NK-92 treated with Interleukin-12 subunit alpha and Interleukin-12 subunit beta, amount 100 ng/mL, for 24 hours (cell line): ENCODE measurements around the gene ZNF100.
"Not testable (repeated sequence)": the region's sequence is repeated elsewhere in the genome, so short reads cannot be mapped to it uniquely, and the experiment has no call there.

Experiments used
- DNase-seq: peaks from one replicate; lab custom pipeline; 2025; lab: John Stamatoyannopoulos, UW

ZNF100 gene

GRCh38 chr19:21704320-21704719, 63.1 kb downstream of the ZNF100 start:
- no peak for DNase-seq

- no peak for DNase-seq
Observed at GRCh38 chr19:21699197-21699596, 68.2 kb downstream of the ZNF100 start.

DNA sequence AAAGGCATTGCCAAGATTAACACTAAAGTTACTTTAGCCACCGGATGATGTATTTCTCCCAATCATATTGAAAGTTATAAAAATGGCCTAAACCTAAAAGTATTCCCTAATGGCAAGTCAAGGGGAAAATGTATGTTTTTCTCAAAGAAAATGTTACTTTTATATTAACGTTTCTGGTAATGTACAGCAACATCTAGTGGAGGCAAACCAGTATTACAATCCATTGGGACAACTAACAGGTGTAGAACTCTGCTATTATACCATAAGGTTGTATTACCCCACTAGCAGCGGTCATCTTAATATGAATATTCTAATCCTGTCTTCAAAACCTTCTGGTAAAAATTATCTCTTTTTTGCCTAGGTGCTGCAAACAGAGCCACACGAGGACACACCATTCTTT, 69.2 kb downstream of the ZNF100 start:
- DNase-seq = no peak

- no peak for DNase-seq
Observed at GRCh38 chr19:21697698-21698097, 69.7 kb downstream of the ZNF100 start.

- no peak for DNase-seq
Observed at GRCh38 chr19:21694171-21694906, 73.0 kb downstream of the ZNF100 start.

- no peak for DNase-seq
Observed at GRCh38 chr19:21693399-21693798, 74.0 kb downstream of the ZNF100 start.

DNA sequence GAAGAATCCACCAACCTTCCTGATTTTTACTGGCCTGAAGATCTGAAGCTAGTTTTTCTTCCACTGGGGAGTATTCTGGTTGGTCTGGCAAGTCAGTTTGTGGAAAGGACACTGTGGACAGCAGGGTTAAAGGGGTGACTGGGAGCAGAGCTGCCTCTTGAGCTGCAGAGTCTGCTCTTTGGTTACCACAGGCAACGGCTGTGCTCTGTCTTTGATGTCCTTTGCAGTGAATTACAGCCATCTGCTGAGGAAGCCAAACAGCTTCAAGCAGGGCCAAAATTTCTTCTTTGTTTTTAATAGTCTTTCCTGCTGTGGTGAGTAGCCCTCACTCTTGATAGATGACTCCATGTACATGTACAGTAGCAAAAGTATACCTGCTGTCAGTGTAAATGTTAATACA, 75.7 kb downstream of the ZNF100 start:
- no peak for DNase-seq

- DNase-seq = no peak
Observed at GRCh38 chr19:21688464-21688863, 78.9 kb downstream of the ZNF100 start.

DNA sequence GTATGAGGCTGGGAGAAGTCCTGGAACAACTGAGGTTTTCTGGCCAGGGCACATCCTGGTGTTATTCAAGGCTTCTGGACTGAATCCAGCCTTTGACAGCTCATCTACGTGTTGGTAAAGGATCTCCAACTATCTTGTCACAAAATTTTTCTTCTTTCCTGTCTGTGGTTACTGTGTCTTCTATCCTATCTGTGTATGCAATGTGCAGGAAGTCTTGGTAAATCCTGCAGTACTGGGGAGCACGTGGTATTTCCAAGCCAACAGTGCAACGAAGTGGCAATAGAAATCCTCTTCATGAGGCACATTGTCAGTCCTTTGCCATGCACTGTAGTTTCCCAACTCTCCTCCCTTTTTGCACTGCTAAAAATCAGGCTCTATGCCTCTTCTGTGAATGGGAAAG, 86.7 kb downstream of the ZNF100 start:
- no peak for DNase-seq

GRCh38 chr19:21680026-21680425, 87.4 kb downstream of the ZNF100 start:
- no peak for DNase-seq

DNA sequence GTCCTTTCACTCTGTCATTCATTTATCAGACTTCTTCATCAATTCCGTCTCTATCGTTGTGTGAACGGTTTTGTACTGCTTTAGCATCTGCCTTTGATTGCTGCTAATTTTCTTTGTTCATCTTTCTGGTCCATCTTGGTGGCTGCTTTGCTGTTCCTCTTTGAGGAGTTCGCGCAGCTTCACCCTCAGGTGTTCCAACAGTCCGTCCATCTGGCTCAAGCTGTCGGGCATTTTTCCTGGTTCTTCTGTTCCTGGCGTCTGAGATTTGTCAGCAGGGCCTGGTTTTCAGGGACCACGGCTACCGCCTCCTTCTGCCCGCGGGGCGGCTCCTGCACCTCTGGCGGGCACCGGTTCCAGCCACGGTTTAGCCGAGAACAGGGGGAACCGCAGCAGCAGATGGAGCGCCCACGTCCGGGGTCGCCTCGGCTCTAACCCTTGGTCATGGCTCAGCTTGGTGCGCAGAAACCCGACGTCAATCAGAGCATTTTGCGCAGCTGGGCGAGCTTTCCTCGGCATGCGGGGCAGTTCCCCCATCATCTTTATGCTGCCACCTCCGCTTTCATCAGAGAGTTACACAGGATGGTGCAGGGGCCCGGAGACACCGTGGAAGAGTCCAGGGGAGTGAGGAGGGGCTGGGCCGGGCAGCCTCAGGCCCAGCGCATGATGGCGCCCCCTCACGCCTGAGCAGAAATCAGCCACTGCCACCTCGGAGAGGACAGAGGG, 89.5 kb downstream of the ZNF100 start:
- DNase-seq = no peak

DNA sequence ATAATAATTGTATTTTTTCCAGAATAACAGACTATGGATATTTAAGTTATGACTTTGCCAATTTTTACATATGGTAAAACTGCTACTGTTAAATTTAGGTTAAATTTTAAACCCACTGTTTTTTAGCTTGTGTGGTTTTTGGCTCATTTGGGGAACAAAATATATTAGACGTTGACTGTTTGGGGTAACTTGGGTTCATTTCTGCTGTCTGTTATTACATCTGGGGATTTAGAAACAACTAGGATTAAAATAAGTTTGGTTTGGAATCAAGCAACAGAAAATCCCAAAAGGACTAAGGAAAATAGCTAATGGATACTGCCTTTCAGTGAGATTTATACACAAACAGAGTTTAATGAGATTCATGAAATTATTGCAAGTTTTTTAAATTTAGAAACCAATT, 92.9 kb downstream of the ZNF100 start:
- DNase-seq = no peak

GRCh38 chr19:21673479-21673878, 93.9 kb downstream of the ZNF100 start:
- DNase-seq = not testable (repeated sequence)
